Testis (tissue), 2 donors: ENCODE results near the gene MACO1.

ENCODE experiments used
- CTCF ChIP-seq, 3 experiments: fragments of 450-650 bp in 2 of 3; fragments of 200-600 bp in 1 of 3; sonication (generic) in 1 of 3; IDR thresholded peaks; one replicate each; pipeline ENCODE4 v1.5.1; 2016 to 2019; ENCODE audit warnings: antibody characterized with exemption in 3 of 3, mild to moderate bottlenecking in 2 of 3, moderate library complexity in 1 of 3
- POLR2A ChIP-seq: fragments of 450-650 bp; IDR thresholded peaks from one replicate; pipeline ENCODE4 v1.6.1; 2017; ENCODE audit warnings: antibody characterized with exemption, mild to moderate bottlenecking, moderate library complexity

DNA sequence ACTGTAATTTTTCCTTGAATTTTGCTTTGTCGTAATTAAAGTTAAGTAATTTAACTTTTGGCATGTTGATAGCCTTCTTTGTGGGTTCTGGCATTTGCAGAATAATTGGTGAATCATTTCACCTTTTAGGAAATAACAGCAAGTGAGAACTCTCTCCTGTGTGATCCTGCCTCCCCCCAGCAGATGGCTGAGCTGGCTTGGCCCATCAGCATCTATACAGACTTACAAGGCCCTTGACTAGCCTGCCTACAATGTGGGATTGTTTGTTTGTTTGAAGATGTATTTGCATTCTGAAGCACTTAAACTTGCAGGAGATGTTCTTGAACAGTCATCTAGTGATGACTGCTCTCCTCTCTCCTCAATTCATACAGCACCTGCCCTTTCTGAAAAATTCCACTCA, 55.9 kb downstream of the MACO1 start:
- TF ChIP-seq POLR2A = no peak
- no peak for TF ChIP-seq CTCF (IDR thresholded peaks at IDR 0.05)
